Activated CD8-positive, alpha-beta T cell treated with anti-CD3 and anti-CD28 coated beads for 36 hours (primary cell): ENCODE results near the gene KRTAP10-8. TPM values are rescaled to one million over a fixed set of nuclear protein-coding genes. Genes with fewer than 3 reads are reported as not detected.

Source experiments
- ATAC-seq: fragments of 200-7000 bp; cut with Tn5 transposase; one replicate; pipeline ENCODE4 v1.10.0; 2021; ENCODE audit warnings: mild to moderate bottlenecking, moderate library complexity
- CTCF ChIA-PET: fragments of 350-600 bp; sonication (Branson Sonifier 250); formaldehyde crosslinking; loops from one replicate; lab custom pipeline; 2021; ENCODE audit warnings: antibody characterized with exemption; lab: Charles Lee
- POLR2A ChIA-PET: fragments of 350-600 bp; sonication (Branson Sonifier 250); formaldehyde crosslinking; loops from one replicate; lab custom pipeline; 2021; ENCODE audit warnings: antibody characterized with exemption; lab: Charles Lee
- DNase-seq: peaks from one replicate; pipeline ENCODE4 v3.0.0-alpha.2; 2020
- H3K27ac Mint-ChIP-seq: one replicate; pipeline ENCODE4 v1.8.0; 2021; ENCODE audit warnings: mild to moderate bottlenecking, mixed read lengths
- H3K27me3 Mint-ChIP-seq: one replicate; pipeline ENCODE4 v1.8.0; 2021; ENCODE audit warnings: mixed read lengths
- H3K36me3 Mint-ChIP-seq: one replicate; pipeline ENCODE4 v1.8.0; 2021; ENCODE audit warnings: low read depth, mixed read lengths
- H3K4me1 Mint-ChIP-seq: one replicate; pipeline ENCODE4 v1.8.0; 2021; ENCODE audit warnings: low read depth, mixed read lengths
- H3K4me3 Mint-ChIP-seq: one replicate; pipeline ENCODE4 v1.8.0; 2021; ENCODE audit warnings: mild to moderate bottlenecking, moderate library complexity, mixed read lengths
- H3K9me3 Mint-ChIP-seq: one replicate; pipeline ENCODE4 v1.8.0; 2021; ENCODE audit warnings: mixed read lengths
- CTCF ChIP-seq: fragments of 200-600 bp; IDR thresholded peaks from one replicate; pipeline ENCODE4 v1.8.0; 2022; ENCODE audit warnings: antibody characterized with exemption, mild to moderate bottlenecking
- intact Hi-C: fragments of 100-400 bp; cut with micrococcal nuclease; formaldehyde crosslinking; loops from one replicate; pipeline ENCODE4 v1.10.0; 2022
- total RNA-seq, 2 experiments: library from RNA; stranded (reverse); gene quantifications; one replicate each; pipeline ENCODE4 v1.2.3, GENCODE V29; 2021

The KRTAP10-8 gene
- total RNA-seq, 2 experiments from 2014 or later: not detected

- TF ChIP-seq CTCF: no peak
- ChIA-PET CTCF (interaction anchor here (1.1 kb wide), 1 partner anchor 9 kb away, joined by 4 read pairs; no protein-coding TSS in a partner anchor), POLR2A (no interaction called here)
- Mint-ChIP-seq H3K4me3 (no peak overlapping the region), H3K4me1 (no peaks in the 10 kb centered on the region), H3K27ac (no peak overlapping the region), H3K27me3 (peaks cover 3% of the 10 kb centered on the region), H3K9me3 (peaks cover 18% of the 10 kb centered on the region), H3K36me3 (peaks cover 9% of the 10 kb centered on the region)
- ATAC-seq (no peak), DNase-seq (no peak)
- intact Hi-C loops: no loop called here
These were observed 36.4 kb upstream of the KRTAP10-8 start for GRCh38 chr21:44575307-44576024.

GRCh38 chr21:44576025-44576420 lies 35.9 kb upstream of the KRTAP10-8 start:
- POLR2A ChIA-PET: no interaction called here
- ATAC-seq (no peak), DNase-seq (no peak)
- no peaks in the 10 kb centered on the region for H3K4me1 Mint-ChIP-seq
- no peak overlapping the region for H3K4me3 Mint-ChIP-seq
- TF ChIP-seq CTCF: no peak
- peaks cover 3% of the 10 kb centered on the region for H3K27me3 Mint-ChIP-seq
- intact Hi-C loops: no loop called here
- H3K9me3 Mint-ChIP-seq: peaks cover 21% of the 10 kb centered on the region
- no peak overlapping the region for H3K27ac Mint-ChIP-seq
- H3K36me3 Mint-ChIP-seq: peaks cover 9% of the 10 kb centered on the region
- CTCF ChIA-PET: no interaction called here

DNA sequence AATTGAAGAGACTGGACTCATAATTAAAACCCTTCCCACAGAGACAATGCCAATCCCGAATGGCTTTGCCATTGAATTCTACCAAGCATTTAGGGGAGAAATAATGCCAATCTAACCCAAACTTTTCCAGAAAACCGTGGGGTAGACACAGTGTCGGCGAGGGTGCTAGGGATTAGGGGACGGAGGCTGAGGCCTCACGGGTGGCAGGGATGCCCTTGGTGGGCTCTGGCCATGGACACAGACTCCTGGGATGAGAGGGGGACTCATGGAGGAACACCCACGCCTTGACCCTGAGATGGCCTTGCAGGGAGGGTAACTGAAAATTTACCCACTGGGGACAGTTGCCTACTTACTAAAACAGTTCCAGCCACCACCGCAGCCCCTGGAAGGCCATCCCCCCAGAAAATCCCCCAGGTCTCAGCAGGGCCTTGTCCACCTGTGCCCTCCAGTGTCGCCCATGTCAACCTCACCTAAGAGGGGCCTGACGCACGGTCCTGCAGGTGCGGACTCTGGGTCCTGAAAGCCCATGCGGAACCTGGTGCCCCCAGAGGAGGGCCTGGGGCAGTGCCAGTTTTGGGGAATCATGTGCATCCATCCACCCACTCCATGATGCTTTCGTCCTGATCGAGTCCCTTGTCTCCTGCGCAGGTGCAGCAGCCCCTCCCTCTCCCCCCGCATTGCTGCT lies 33.4 kb upstream of the KRTAP10-8 start:
- TF ChIP-seq CTCF: no peak
- intact Hi-C loops: no loop called here
- Mint-ChIP-seq H3K27me3 (peaks cover 3% of the 10 kb centered on the region), H3K36me3 (peaks cover 9% of the 10 kb centered on the region), H3K27ac (no peak overlapping the region), H3K9me3 (peaks cover 25% of the 10 kb centered on the region), H3K4me3 (no peak overlapping the region), H3K4me1 (no peaks in the 10 kb centered on the region)
- POLR2A ChIA-PET: no interaction called here
- CTCF ChIA-PET: interaction anchor here (0.6 kb wide), 1 partner anchor 546 kb away, joined by 3 read pairs; no protein-coding TSS in a partner anchor
- DNase-seq: no peak
- ATAC-seq: no peak

GRCh38 chr21:44579056-44579832 lies 32.6 kb upstream of the KRTAP10-8 start:
- POLR2A ChIA-PET: no interaction called here
- H3K27ac Mint-ChIP-seq: no peak overlapping the region
- ATAC-seq (no peak), DNase-seq (no peak)
- peaks cover 25% of the 10 kb centered on the region for H3K9me3 Mint-ChIP-seq
- intact Hi-C loops: no loop called here
- TF ChIP-seq CTCF: no peak
- H3K36me3 Mint-ChIP-seq: peaks cover 9% of the 10 kb centered on the region
- H3K27me3 Mint-ChIP-seq: peaks cover 3% of the 10 kb centered on the region
- CTCF ChIA-PET: no interaction called here
- H3K4me3 Mint-ChIP-seq: no peak overlapping the region
- peaks cover 6% of the 10 kb centered on the region for H3K4me1 Mint-ChIP-seq
